H1 (cell line): ENCODE measurements around the gene ITGA11. TPM values are rescaled to one million over a fixed set of nuclear protein-coding genes. Genes with fewer than 3 reads are reported as not detected.
A peak's percentile ranks its signal among the peaks of the same experiment; 100 is the strongest.

Source experiments
- CTCF ChIA-PET: fragments of 300-600 bp; sonication (Branson Sonifier 250); formaldehyde crosslinking; loops from one replicate; lab custom pipeline; 2021; ENCODE audit not compliant: partially characterized antibody; lab: Charles Lee
- POLR2A ChIA-PET: fragments of 300-600 bp; sonication (Branson Sonifier 250); formaldehyde crosslinking; loops from one replicate; lab custom pipeline; 2021; ENCODE audit warnings: inconsistent platforms; ENCODE audit not compliant: partially characterized antibody; lab: Charles Lee
- DNase-seq, 2 experiments: peaks; one replicate each; pipeline versions ENCODE4 v3.0.0 to v3.0.0-alpha.2; 2010 to 2022; ENCODE audit warnings: low spot score in 2 of 2, low read depth in 1 of 2, mixed read lengths in 1 of 2
- FAIRE-seq: peaks from 2 replicates; lab custom pipeline; 2011; peaks lifted over from hg19 to GRCh38; lab: Jason Lieb, UNC
- H2AFZ ChIP-seq: 2 replicates; pipeline ENCODE4 v1.8.1; 2012; ENCODE audit warnings: low read length, inconsistent platforms
- H2AK5ac ChIP-seq: 2 replicates; pipeline ENCODE4 v1.6.1; 2013; ENCODE audit warnings: low read depth, low read length
- H2BK120ac ChIP-seq: replicated peaks from 2 replicates; pipeline ENCODE3; 2013; ENCODE audit warnings: low read depth, low read length, inconsistent platforms
- H2BK12ac ChIP-seq: 2 replicates; pipeline ENCODE4 v1.6.1; 2013; ENCODE audit warnings: low read depth, low read length
- H2BK15ac ChIP-seq: 2 replicates; pipeline ENCODE4 v1.6.1; 2013; ENCODE audit warnings: low read length
- H2BK20ac ChIP-seq: 2 replicates; pipeline ENCODE4 v1.6.1; 2013; ENCODE audit warnings: low read length
- H2BK5ac ChIP-seq: 2 replicates; pipeline ENCODE4 v1.6.1; 2013; ENCODE audit warnings: low read depth, low read length
- H3K14ac ChIP-seq: 2 replicates; pipeline ENCODE4 v1.6.1; 2013; ENCODE audit warnings: inconsistent platforms; ENCODE audit not compliant: insufficient read length
- H3K18ac ChIP-seq: 2 replicates; pipeline ENCODE4 v1.6.1; 2013; ENCODE audit warnings: low read length; ENCODE audit errors: extremely low read depth
- H3K23ac ChIP-seq: 2 replicates; pipeline ENCODE4 v1.6.1; 2013; ENCODE audit warnings: inconsistent platforms; ENCODE audit not compliant: insufficient read length
- H3K23me2 ChIP-seq: 2 replicates; pipeline ENCODE4 v1.6.1; 2013; ENCODE audit warnings: low read depth, low read length
- H3K27ac ChIP-seq: 2 replicates; pipeline ENCODE4 v1.6.1; 2011; ENCODE audit warnings: low read depth, low read length, inconsistent platforms
- H3K27me3 ChIP-seq, 4 experiments: replicated peaks in 1 of 4; 1 replicate in 1 of 4; 2 replicates in 3 of 4; pipeline versions ENCODE4 v1.6.1 to v1.8.1; 2011 to 2013; ENCODE audit warnings: low read length in 3 of 4, mild to moderate bottlenecking in 3 of 4, inconsistent platforms in 2 of 4, mixed read lengths in 2 of 4, moderate library complexity in 1 of 4; ENCODE audit not compliant: control insufficient read depth in 3 of 4, insufficient read depth in 3 of 4; ENCODE audit errors: extremely low read depth in 1 of 4
- H3K36me3 ChIP-seq, 4 experiments: 2 replicates each; pipeline versions ENCODE4 v1.6.1 to v1.8.1; 2011 to 2013; ENCODE audit warnings: mild to moderate bottlenecking in 4 of 4, low read length in 3 of 4, moderate library complexity in 2 of 4, control low read depth in 1 of 4, inconsistent platforms in 1 of 4; ENCODE audit not compliant: insufficient read depth in 4 of 4, control insufficient read depth in 2 of 4
- H3K4ac ChIP-seq: replicated peaks from 2 replicates; pipeline ENCODE3; 2013; ENCODE audit warnings: low read length, low read depth, mixed read lengths, inconsistent platforms; ENCODE audit not compliant: insufficient read length
- H3K4me1 ChIP-seq, 4 experiments: replicated peaks in 1 of 4; 1 replicate in 1 of 4; 2 replicates in 3 of 4; pipeline versions ENCODE4 v1.6.1 to v1.8.1; 2011 to 2013; ENCODE audit warnings: low read length in 3 of 4, inconsistent platforms in 2 of 4, mixed read lengths in 1 of 4; ENCODE audit not compliant: insufficient read depth in 4 of 4, control insufficient read depth in 3 of 4
- H3K4me2 ChIP-seq, 2 experiments: 2 replicates each; pipeline versions ENCODE4 v1.6.1 to v1.8.1; 2011 to 2013; ENCODE audit warnings: low read depth in 2 of 2, low read length in 2 of 2, control low read depth in 1 of 2, inconsistent platforms in 1 of 2, mild to moderate bottlenecking in 1 of 2; ENCODE audit not compliant: insufficient read depth in 1 of 2
- H3K4me3 ChIP-seq, 4 experiments: fragments of 200-600, 300-600 bp in 1 of 4; sonication (generic), shearing (Covaris generic), sonication (Bioruptor Twin) in 1 of 4; 2 replicates each; pipeline versions ENCODE4 v1.5.1 to v1.8.1; 2011 to 2016; ENCODE audit warnings: low read length in 4 of 4, low read depth in 3 of 4, control low read depth in 2 of 4, inconsistent platforms in 2 of 4, mild to moderate bottlenecking in 2 of 4, mixed read lengths in 1 of 4, moderate library complexity in 1 of 4; ENCODE audit not compliant: insufficient read depth in 2 of 4; ENCODE audit errors: extremely low read depth in 1 of 4
- H3K56ac ChIP-seq: replicated peaks from 2 replicates; pipeline ENCODE3; 2013; ENCODE audit warnings: low read depth, mild to moderate bottlenecking, mixed read lengths, low read length, inconsistent platforms; ENCODE audit not compliant: insufficient read length
- H3K79me1 ChIP-seq: 2 replicates; pipeline ENCODE4 v1.6.1; 2013; ENCODE audit warnings: low read depth, low read length, control low read depth
- H3K79me2 ChIP-seq, 2 experiments: 2 replicates each; pipeline versions ENCODE4 v1.6.1 to v1.8.1; 2012 to 2013; ENCODE audit warnings: low read length in 2 of 2, mild to moderate bottlenecking in 2 of 2, inconsistent platforms in 1 of 2; ENCODE audit not compliant: insufficient read depth in 2 of 2, control insufficient read depth in 1 of 2
- H3K9ac ChIP-seq, 4 experiments: replicated peaks in 1 of 4; 1 replicate in 1 of 4; 2 replicates in 3 of 4; pipeline versions ENCODE4 v1.6.1 to v1.8.1; 2011 to 2013; ENCODE audit warnings: low read depth in 3 of 4, low read length in 3 of 4, control low read depth in 2 of 4, mild to moderate bottlenecking in 2 of 4, moderate library complexity in 2 of 4, inconsistent platforms in 1 of 4; ENCODE audit errors: extremely low read depth in 1 of 4
- H3K9me3 ChIP-seq, 2 experiments: 2 replicates each; pipeline versions ENCODE4 v1.6.1 to v1.8.1; 2012 to 2013; ENCODE audit warnings: mild to moderate bottlenecking in 2 of 2, moderate library complexity in 2 of 2, control low read depth in 1 of 2, inconsistent platforms in 1 of 2, low read depth in 1 of 2, low read length in 1 of 2, mixed read lengths in 1 of 2; ENCODE audit not compliant: insufficient read depth in 2 of 2
- H4K20me1 ChIP-seq, 2 experiments: replicated peaks in 1 of 2; 2 replicates each; pipeline versions ENCODE3 to v1.8.1; 2011 to 2013; ENCODE audit warnings: inconsistent platforms in 2 of 2, low read length in 2 of 2, mild to moderate bottlenecking in 1 of 2; ENCODE audit not compliant: insufficient read depth in 2 of 2, control insufficient read depth in 1 of 2
- H4K5ac ChIP-seq: 2 replicates; pipeline ENCODE4 v1.6.1; 2013; ENCODE audit warnings: low read length, low read depth, mixed read lengths, inconsistent platforms; ENCODE audit not compliant: insufficient read length
- H4K8ac ChIP-seq: 2 replicates; pipeline ENCODE4 v1.8.0; 2013; ENCODE audit warnings: mild to moderate bottlenecking, moderate library complexity, low read length, inconsistent platforms; ENCODE audit not compliant: insufficient read depth; ENCODE audit errors: extremely low read depth
- H4K91ac ChIP-seq: replicated peaks from 2 replicates; pipeline ENCODE3; 2013; ENCODE audit warnings: low read length, mixed read lengths, inconsistent platforms; ENCODE audit not compliant: insufficient read length
- GABPA ChIP-seq: IDR thresholded peaks from 2 replicates; pipeline ENCODE4 v1.6.1; 2011; ENCODE audit warnings: mild to moderate bottlenecking, low read length, moderate library complexity, borderline replicate concordance; ENCODE audit not compliant: insufficient read depth
- GTF2F1 ChIP-seq: IDR thresholded peaks from 2 replicates; pipeline ENCODE4 v1.6.1; 2012; ENCODE audit warnings: low read depth, low read length, improper control_type of control experiment, borderline replicate concordance
- KDM5A ChIP-seq: fragments of 200-600 bp; IDR thresholded peaks from 2 replicates; pipeline ENCODE4 v1.7.1; 2012; ENCODE audit warnings: mild to moderate bottlenecking, low read length, inconsistent platforms, mixed read lengths
- MAFK ChIP-seq: IDR thresholded peaks from 2 replicates; pipeline ENCODE4 v1.6.1; 2012; ENCODE audit warnings: low read depth, mild to moderate bottlenecking, improper control_type of control experiment, low read length
- POLR2A ChIP-seq, 2 experiments: IDR thresholded peaks; 1 replicate in 1 of 2; 2 replicates in 1 of 2; pipeline ENCODE4 v1.6.1; 2011; ENCODE audit warnings: low read depth in 2 of 2, low read length in 2 of 2, mild to moderate bottlenecking in 2 of 2; ENCODE audit errors: control extremely low read depth in 1 of 2
- RNF2 ChIP-seq: fragments of 200-900, 300-1000 bp; sonication (generic); IDR thresholded peaks from 2 replicates; pipeline ENCODE4 v1.7.1; 2016; ENCODE audit warnings: borderline replicate concordance, low read depth, mild to moderate bottlenecking, antibody characterized with exemption, low read length; ENCODE audit not compliant: poor library complexity, severe bottlenecking; ENCODE audit errors: missing control alignments
- RXRA ChIP-seq: IDR thresholded peaks from 2 replicates; pipeline ENCODE4 v1.6.1; 2011; ENCODE audit warnings: low read depth, mild to moderate bottlenecking, low read length, moderate library complexity; ENCODE audit not compliant: insufficient read depth
- SAP30 ChIP-seq: fragments of 300-600 bp; sonication (generic); IDR thresholded peaks from 2 replicates; pipeline ENCODE4 v1.7.1; 2012; ENCODE audit warnings: low read length, moderate library complexity, mild to moderate bottlenecking, inconsistent platforms; ENCODE audit not compliant: insufficient read depth, insufficient replicate concordance
- SIRT6 ChIP-seq: IDR thresholded peaks from one replicate; pipeline ENCODE4 v1.7.1; 2012; ENCODE audit warnings: low read length, inconsistent platforms
- SUZ12 ChIP-seq: fragments of 200-600 bp; sonication (generic); IDR thresholded peaks from 2 replicates; pipeline ENCODE4 v1.6.1; 2012; ENCODE audit warnings: mild to moderate bottlenecking, inconsistent platforms, low read length, moderate library complexity, mixed read lengths
- TEAD4 ChIP-seq: IDR thresholded peaks from 2 replicates; pipeline ENCODE4 v1.6.1; 2012; ENCODE audit warnings: low read depth, low read length, inconsistent platforms, mixed read lengths
- YY1 ChIP-seq: IDR thresholded peaks from 2 replicates; pipeline ENCODE4 v1.6.1; 2011; ENCODE audit warnings: low read depth, mild to moderate bottlenecking, low read length
- WGBS, 2 experiments: shearing (Covaris generic) in 1 of 2; methylation state at CpG; one replicate each; pipeline versions ENCODE4 v1.1.6 to v1.1.7; 2013 to 2015; ENCODE audit warnings: low lambda C conversion rate in 2 of 2, mixed read lengths in 2 of 2, inconsistent platforms in 1 of 2, low coverage in 1 of 2, missing lambda C conversion rate in 1 of 2; ENCODE audit not compliant: insufficient replicate concordance in 2 of 2, insufficient coverage in 1 of 2, insufficient read length in 1 of 2; ENCODE audit errors: extremely low coverage in 1 of 2, missing lambda C conversion rate in 1 of 2; 5-methylcytosine and 5-hydroxymethylcytosine counted together
- polyA plus RNA-seq, 7 experiments: library from polyadenylated mRNA; depleted of rRNA in 3 of 7; stranded (reverse) in 5 of 7; unstranded in 2 of 7; fragments of >200 nt in 5 of 7; fragments of 200-250 nt in 2 of 7; gene quantifications; 1 replicate in 5 of 7; 2 replicates in 1 of 7; 4 replicates in 1 of 7; pipeline versions ENCODE4 v1.2.1 to v1.2.3, GENCODE V29; 2011 to 2013; ENCODE audit warnings: missing spikeins in 2 of 7, mixed read lengths in 2 of 7
- total RNA-seq: library from RNA; stranded (reverse); fragmentation: NEBNext Ultra II Directional; extraction: Animal tissue kit (Norgen Biotek cat#: 25700); gene quantifications from 2 replicates; pipeline ENCODE4 v1.2.1, GENCODE V29; 2021

ITGA11 gene
- total and polyA plus RNA-seq, 2 of the 8 experiments (the other 6 are each of a cell fraction or from before 2014, with no cell fraction given) = 0.05 to 0.06 TPM

GRCh38 chr15:68442903-68443302 is 10.9 kb upstream of the ITGA11 start:
- no peaks in the 10 kb centered on the region for H3K9me3 ChIP-seq
- H4K8ac ChIP-seq = no peak overlapping the region
- no peak overlapping the region for H3K9ac ChIP-seq
- TF ChIP-seq SUZ12 (no peak), RNF2 (no peak), GTF2F1 (no peak), YY1 (no peak), TEAD4 (no peak), KDM5A (no peak), SAP30 (no peak), MAFK (no peak), SIRT6 (no peak), POLR2A (IDR thresholded peaks at IDR 0.05; ENCODE audit: control extremely low read depth in 1 of 2, low read depth in 2 of 2, low read length in 2 of 2) (no peak), GABPA (no peak), RXRA (no peak)
- no peaks in the 10 kb centered on the region for H3K23me2 ChIP-seq
- peaks cover 0 to 2% (median under 1%) of the 10 kb centered on the region in 4 experiments; a peak in 2 of 7 replicates for H3K27me3 ChIP-seq
- H2BK12ac ChIP-seq = no peak overlapping the region
- H3K14ac ChIP-seq = no peak overlapping the region
- no peak overlapping the region for H3K4me2 ChIP-seq
- H3K18ac ChIP-seq = no peak overlapping the region
- POLR2A ChIA-PET = no interaction called here
- no peak overlapping the region for H3K56ac ChIP-seq
- H3K79me2 ChIP-seq = no peaks in the 10 kb centered on the region
- no peak overlapping the region for H4K5ac ChIP-seq
- peak in 1 of 2 experiments; percentile 11 for DNase-seq
- WGBS, 2 experiments = 87% methylated on average over 2 of the region's 2 CpGs; no CpG with 5 or more reads in 1 of the 2 experiments
- H3K79me1 ChIP-seq = no peaks in the 10 kb centered on the region
- H3K4me1 ChIP-seq = no peaks in the 10 kb centered on the region
- no peak overlapping the region for H2BK5ac ChIP-seq
- H3K27ac ChIP-seq = no peak overlapping the region
- H2BK120ac ChIP-seq = no peak overlapping the region
- H3K36me3 ChIP-seq = no peaks in the 10 kb centered on the region
- H3K4ac ChIP-seq = no peak overlapping the region
- no peak overlapping the region for H2AFZ ChIP-seq
- CTCF ChIA-PET = interaction anchor here (0.6 to 1.6 kb wide), 3 partner anchors 96 to 136 kb away, joined by 3 to 8 read pairs (median 6); no protein-coding TSS in a partner anchor
- H2BK20ac ChIP-seq = no peak overlapping the region
- H4K91ac ChIP-seq = no peak overlapping the region
- no peaks in the 10 kb centered on the region for H4K20me1 ChIP-seq
- no peak overlapping the region for H2BK15ac ChIP-seq
- H3K4me3 ChIP-seq = no peak overlapping the region
- no peak overlapping the region for H3K23ac ChIP-seq
- H2AK5ac ChIP-seq = no peak overlapping the region
- no peak for FAIRE-seq
